A549 (cell line): ENCODE data around the gene TBC1D4.

Source experiments
- NFE2L2 ChIP-seq: fragments of 150-350 bp; conservative IDR thresholded peaks from 2 replicates; pipeline ENCODE4 v1.6.1; 2014; ENCODE audit warnings: low read length
- RFX5 ChIP-seq: fragments of 450-650 bp; IDR thresholded peaks from 2 replicates; pipeline ENCODE4 v1.7.1; 2014; ENCODE audit warnings: antibody characterized with exemption, mild to moderate bottlenecking, moderate library complexity

- TF ChIP-seq NFE2L2, result no peak
- TF ChIP-seq RFX5, result no peak
Measured at GRCh38 chr13:75418186-75418843, 63.7 kb downstream of the TBC1D4 start.
